A673 (cell line): ENCODE results near the gene TRPM4. TPM values are rescaled to one million over a fixed set of nuclear protein-coding genes. Genes with fewer than 3 reads are reported as not detected.

Experiments used
- BruUV-seq: library from RNA; stranded (reverse); fragments of 400-500 nt; replicated peaks from 2 replicates; lab custom pipeline; 2021; lab: Mats Ljungman, UMichigan
- CTCF ChIA-PET: fragments of 300-600 bp; sonication (Branson Sonifier 250); formaldehyde crosslinking; loops from one replicate; lab custom pipeline; 2022; ENCODE audit warnings: antibody characterized with exemption; lab: Charles Lee
- POLR2A ChIA-PET: fragments of 300-600 bp; sonication (Branson Sonifier 250); formaldehyde crosslinking; loops from one replicate; lab custom pipeline; 2022; ENCODE audit warnings: antibody characterized with exemption; ENCODE audit not compliant: low non-redundant PET; lab: Charles Lee
- DNase-seq: peaks from one replicate; pipeline ENCODE4 v3.0.0-alpha.2; 2015; ENCODE audit warnings: low spot score
- H3K27ac ChIP-seq: fragments of 200-600 bp; sonication (generic); 2 replicates; pipeline ENCODE4 v1.5.1; 2016; ENCODE audit warnings: mixed run types, low read depth, mild to moderate bottlenecking, mixed read lengths, antibody characterized with exemption, low read length; ENCODE audit not compliant: poor library complexity, severe bottlenecking
- H3K27me3 ChIP-seq: fragments of 200-600 bp; sonication (generic); replicated peaks from 2 replicates; pipeline ENCODE4 v1.6.1; 2017; ENCODE audit warnings: mixed run types, low read depth, mild to moderate bottlenecking, mixed read lengths, antibody characterized with exemption, low read length; ENCODE audit not compliant: insufficient read depth, poor library complexity
- H3K36me3 ChIP-seq: fragments of 200-600 bp; sonication (generic); 2 replicates; pipeline ENCODE4 v1.6.1; 2016; ENCODE audit warnings: mixed run types, mild to moderate bottlenecking, mixed read lengths, antibody characterized with exemption, low read length; ENCODE audit not compliant: insufficient read depth, poor library complexity, severe bottlenecking
- H3K4me1 ChIP-seq: fragments of 200-600 bp; sonication (generic); 2 replicates; pipeline ENCODE4 v1.6.1; 2017; ENCODE audit warnings: mixed run types, mild to moderate bottlenecking, mixed read lengths, antibody characterized with exemption, low read length; ENCODE audit not compliant: insufficient read depth, poor library complexity, severe bottlenecking
- H3K4me3 ChIP-seq: fragments of 200-600 bp; sonication (generic); 2 replicates; pipeline ENCODE4 v1.5.1; 2016; ENCODE audit warnings: low read depth, mixed run types, mild to moderate bottlenecking, mixed read lengths, low read length; ENCODE audit not compliant: poor library complexity, severe bottlenecking
- H3K9me3 ChIP-seq: fragments of 200-600 bp; sonication (generic); 2 replicates; pipeline ENCODE4 v1.6.1; 2016; ENCODE audit warnings: mixed run types, low read depth, mild to moderate bottlenecking, mixed read lengths, antibody characterized with exemption, low read length; ENCODE audit not compliant: poor library complexity, severe bottlenecking
- CTCF ChIP-seq: fragments of 300-800, 200-600 bp; sonication (generic); conservative IDR thresholded peaks from 2 replicates; pipeline ENCODE4 v1.5.1; 2017; ENCODE audit warnings: low read depth, mild to moderate bottlenecking, antibody characterized with exemption, low read length, moderate library complexity, mixed read lengths
- EZH2 ChIP-seq: fragments of 200-600 bp; sonication (generic); IDR thresholded peaks from 2 replicates; pipeline ENCODE4 v1.6.1; 2017; ENCODE audit warnings: borderline replicate concordance, low read depth, mild to moderate bottlenecking, mixed read lengths, antibody characterized with exemption, low read length; ENCODE audit not compliant: poor library complexity, severe bottlenecking
- intact Hi-C: fragments of 100-400 bp; cut with micrococcal nuclease; formaldehyde crosslinking; loops from one replicate; pipeline ENCODE4 v1.10.0; 2022; ENCODE audit not compliant: unreplicated experiment
- total RNA-seq: library from RNA; stranded (reverse); gene quantifications from 2 replicates; pipeline ENCODE4 v1.2.3, GENCODE V29; 2021

The TRPM4 gene
- total RNA-seq, 1 experiment from 2014 or later = 107 TPM

- DNase-seq = no peak
- no peaks in the 10 kb centered on the region for H3K9me3 ChIP-seq
- no peak overlapping the region for H3K27ac ChIP-seq
- H3K4me3 ChIP-seq = no peak overlapping the region
- intact Hi-C loops = no loop called here
- peaks cover 46% of the 10 kb centered on the region for H3K36me3 ChIP-seq
- POLR2A ChIA-PET = no interaction called here
- TF ChIP-seq CTCF (no peak), EZH2 (no peak)
- CTCF ChIA-PET = interaction anchor here (1.1 to 1.3 kb wide), 2 partner anchors 13 to 88 kb away, joined by 3 to 4 read pairs; no protein-coding TSS in a partner anchor
- H3K4me1 ChIP-seq = peaks cover 5% of the 10 kb centered on the region
- no peaks in the 10 kb centered on the region for H3K27me3 ChIP-seq
- no TSS peak for BruUV-seq
Observed at GRCh38 chr19:49186108-49186507, 28.5 kb downstream of the TRPM4 start.

- H3K27ac ChIP-seq = no peak overlapping the region
- no peak overlapping the region for H3K4me3 ChIP-seq
- no TSS peak for BruUV-seq
- intact Hi-C loops = no loop called here
- H3K27me3 ChIP-seq = no peaks in the 10 kb centered on the region
- H3K36me3 ChIP-seq = peaks cover 44% of the 10 kb centered on the region
- ChIA-PET POLR2A (no interaction called here), CTCF (interaction anchor here (1.2 kb wide), 1 partner anchor 10 kb away, joined by 7 read pairs; no protein-coding TSS in a partner anchor)
- H3K9me3 ChIP-seq = no peaks in the 10 kb centered on the region
- no peak for DNase-seq
- no peak for TF ChIP-seq CTCF
- TF ChIP-seq EZH2 = no peak
- peaks cover 5% of the 10 kb centered on the region for H3K4me1 ChIP-seq
Observed at GRCh38 chr19:49188626-49189200, 31.1 kb downstream of the TRPM4 start.

GRCh38 chr19:49189259-49189658, 31.7 kb downstream of the TRPM4 start:
- peaks cover 41% of the 10 kb centered on the region for H3K36me3 ChIP-seq
- CTCF ChIA-PET = interaction anchor here (1.2 kb wide), 1 partner anchor 10 kb away, joined by 7 read pairs; no protein-coding TSS in a partner anchor
- no peaks in the 10 kb centered on the region for H3K27me3 ChIP-seq
- DNase-seq = no peak
- H3K4me1 ChIP-seq = peaks cover 5% of the 10 kb centered on the region
- no peak for TF ChIP-seq CTCF
- no peak for TF ChIP-seq EZH2
- intact Hi-C loops = no loop called here
- POLR2A ChIA-PET = no interaction called here
- no peak overlapping the region for H3K27ac ChIP-seq
- no peak overlapping the region for H3K4me3 ChIP-seq
- H3K9me3 ChIP-seq = no peaks in the 10 kb centered on the region
- BruUV-seq = no TSS peak
